GM12878 (cell line): Measurements from ENCODE around the gene LHFPL2.

Experiments
- CBX3 ChIP-seq: fragments of 200-600 bp; sonication (generic); IDR thresholded peaks from 2 replicates; pipeline ENCODE4 v1.6.1; 2016; ENCODE audit warnings: low read depth, borderline replicate concordance
- CHD2 ChIP-seq: IDR thresholded peaks from 2 replicates; pipeline ENCODE4 v1.6.1; 2011; ENCODE audit warnings: low read depth, low read length, improper control_type of control experiment, borderline replicate concordance
- CTCF ChIP-seq, 3 experiments: IDR thresholded peaks in 2 of 3; conservative IDR thresholded peaks in 1 of 3; 2 replicates each; pipeline ENCODE4 v1.5.1; 2011; ENCODE audit warnings: low read depth in 3 of 3, low read length in 3 of 3, mild to moderate bottlenecking in 3 of 3, control low read depth in 2 of 3, moderate library complexity in 2 of 3, inconsistent platforms in 1 of 3, mixed read lengths in 1 of 3; ENCODE audit not compliant: control insufficient read depth in 2 of 3, insufficient read depth in 1 of 3; ENCODE audit errors: extremely low read depth in 1 of 3
- E4F1 ChIP-seq: fragments of 450-650 bp; IDR thresholded peaks from 2 replicates; pipeline ENCODE4 v1.6.1; 2018; ENCODE audit warnings: borderline replicate concordance, mild to moderate bottlenecking; ENCODE audit not compliant: partially characterized antibody
- EZH2 ChIP-seq: IDR thresholded peaks from 2 replicates; pipeline ENCODE4 v1.6.1; 2012; ENCODE audit warnings: low read depth, mild to moderate bottlenecking, control low read depth, inconsistent platforms, low read length, borderline replicate concordance; ENCODE audit not compliant: control insufficient read depth
- FOXM1 ChIP-seq: IDR thresholded peaks from 2 replicates; pipeline ENCODE4 v1.6.1; 2012; ENCODE audit warnings: low read depth, mild to moderate bottlenecking, inconsistent platforms, low read length, moderate library complexity
- PAX5 ChIP-seq: IDR thresholded peaks from 2 replicates; pipeline ENCODE4 v1.6.1; 2011; ENCODE audit warnings: low read depth, low read length, borderline replicate concordance
- POLR2AphosphoS5 ChIP-seq: IDR thresholded peaks from 2 replicates; pipeline ENCODE4 v1.6.1; 2011; ENCODE audit warnings: mild to moderate bottlenecking, low read length, inconsistent platforms
- SP1 ChIP-seq: IDR thresholded peaks from one replicate; pipeline ENCODE4 v1.6.1; 2011; ENCODE audit warnings: low read depth, low read length
- SPI1 ChIP-seq: IDR thresholded peaks from 2 replicates; pipeline ENCODE4 v1.6.1; 2011; ENCODE audit warnings: low read depth, mild to moderate bottlenecking, low read length, moderate library complexity, borderline replicate concordance; ENCODE audit not compliant: insufficient read depth
- SRF ChIP-seq, 2 experiments: IDR thresholded peaks; 2 replicates each; pipeline ENCODE4 v1.6.1; 2011; ENCODE audit warnings: low read depth in 2 of 2, low read length in 2 of 2, mild to moderate bottlenecking in 1 of 2, moderate library complexity in 1 of 2
- SUPT20H ChIP-seq: IDR thresholded peaks from 2 replicates; pipeline ENCODE4 v1.6.1; 2011; ENCODE audit warnings: low read depth, mild to moderate bottlenecking, low read length, moderate library complexity, borderline replicate concordance; ENCODE audit not compliant: control insufficient read depth
- TAF1 ChIP-seq: IDR thresholded peaks from 2 replicates; pipeline ENCODE4 v1.6.1; 2011; ENCODE audit warnings: mild to moderate bottlenecking, low read depth, low read length, borderline replicate concordance
- ZNF274 ChIP-seq: IDR thresholded peaks from one replicate; pipeline ENCODE4 v1.8.0; 2011; ENCODE audit not compliant: insufficient read length, insufficient read depth

- TF ChIP-seq CTCF (IDR thresholded peaks at IDR 0.05 in 2 of 3, conservative IDR thresholded peaks at IDR 0.05 in 1 of 3; ENCODE audit: control insufficient read depth in 2 of 3, extremely low read depth in 1 of 3, insufficient read depth in 1 of 3, low read depth in 3 of 3, low read length in 3 of 3) (no peak), EZH2 (no peak), E4F1 (no peak), SPI1 (no peak), POLR2AphosphoS5 (no peak), SP1 (no peak), CHD2 (no peak), SUPT20H (no peak), ZNF274 (no peak), TAF1 (no peak), FOXM1 (no peak), PAX5 (no peak), SRF (IDR thresholded peaks at IDR 0.05; ENCODE audit: low read depth in 2 of 2, low read length in 2 of 2) (no peak), CBX3 (no peak)
Observed at GRCh38 chr5:78560000-78560855, 88.3 kb downstream of the LHFPL2 start.
